ENCODE results near the gene RPN2. TPM values are rescaled to one million over a fixed set of nuclear protein-coding genes. Genes with fewer than 3 reads are reported as not detected.

The RPN2 gene
- total and polyA plus RNA-seq, 2 donors from 2014 or later = 175 to 207 TPM

DNA sequence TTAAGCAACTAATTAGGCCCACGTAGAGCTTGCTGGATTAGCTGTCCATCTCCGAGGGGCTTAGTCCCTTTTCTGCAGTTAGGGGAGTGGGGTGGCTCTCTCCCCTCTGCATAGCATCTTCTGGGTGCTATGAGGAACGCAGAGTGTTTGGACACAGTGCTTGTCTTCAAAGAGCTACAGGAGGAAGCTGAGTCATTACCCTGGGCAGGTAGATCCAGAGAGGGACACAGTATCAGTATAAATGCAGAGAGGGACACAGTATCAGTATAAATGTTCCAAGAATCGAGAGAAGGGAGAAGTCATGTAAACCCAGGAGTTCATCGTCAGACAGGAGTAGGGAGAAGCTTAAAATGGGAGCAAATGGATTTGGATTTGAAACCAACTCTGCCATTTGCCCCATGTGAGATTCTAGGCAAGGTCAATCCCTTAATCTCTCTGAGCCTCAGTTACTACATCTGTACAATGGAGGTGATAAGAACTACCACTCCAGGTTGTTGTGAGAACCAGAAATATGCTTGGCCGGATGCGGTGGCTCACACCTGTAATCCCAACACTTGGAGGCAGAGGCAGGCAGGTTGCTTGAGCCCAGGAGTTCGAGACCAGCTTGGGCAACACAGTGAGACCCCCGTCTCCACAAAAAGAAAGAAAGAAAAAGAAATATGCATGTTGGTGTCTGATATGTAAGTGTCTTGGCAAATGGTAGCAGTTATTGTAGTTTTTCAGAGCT lies 88.0 kb downstream of the RPN2 start:
- Histone ChIP-seq H3K4me3 (ENCODE audit: low read length in 3 of 3) (no peak overlapping the region), H3K36me3 (ENCODE audit: control insufficient read depth in 2 of 3, insufficient read depth in 3 of 3, low read length in 3 of 3) (no peaks in the 10 kb centered on the region), H3K4me1 (ENCODE audit: control insufficient read depth in 2 of 3, insufficient read depth in 2 of 3, low read depth in 1 of 3, low read length in 3 of 3) (no peaks in the 10 kb centered on the region), H3K9ac (ENCODE audit: low read length in 3 of 3) (no peak overlapping the region), H3K27me3 (ENCODE audit: control insufficient read depth, insufficient read depth, low read length) (no peaks in the 10 kb centered on the region), H3K27ac (ENCODE audit: low read depth in 2 of 2, low read length in 2 of 2) (no peak overlapping the region), H3K9me3 (ENCODE audit: control insufficient read depth in 2 of 3, insufficient read depth in 1 of 3, low read length in 3 of 3) (no peaks in the 10 kb centered on the region)
- FAIRE-seq (no peak), DNase-seq (peak in 1 of 5 donors; percentile 29)
- intact Hi-C loops (cut with DNase I) = loop anchor here (5.0 kb wide), 1 partner anchor 265 kb away; no protein-coding TSS in a partner anchor
- TF ChIP-seq, protein P1, sequence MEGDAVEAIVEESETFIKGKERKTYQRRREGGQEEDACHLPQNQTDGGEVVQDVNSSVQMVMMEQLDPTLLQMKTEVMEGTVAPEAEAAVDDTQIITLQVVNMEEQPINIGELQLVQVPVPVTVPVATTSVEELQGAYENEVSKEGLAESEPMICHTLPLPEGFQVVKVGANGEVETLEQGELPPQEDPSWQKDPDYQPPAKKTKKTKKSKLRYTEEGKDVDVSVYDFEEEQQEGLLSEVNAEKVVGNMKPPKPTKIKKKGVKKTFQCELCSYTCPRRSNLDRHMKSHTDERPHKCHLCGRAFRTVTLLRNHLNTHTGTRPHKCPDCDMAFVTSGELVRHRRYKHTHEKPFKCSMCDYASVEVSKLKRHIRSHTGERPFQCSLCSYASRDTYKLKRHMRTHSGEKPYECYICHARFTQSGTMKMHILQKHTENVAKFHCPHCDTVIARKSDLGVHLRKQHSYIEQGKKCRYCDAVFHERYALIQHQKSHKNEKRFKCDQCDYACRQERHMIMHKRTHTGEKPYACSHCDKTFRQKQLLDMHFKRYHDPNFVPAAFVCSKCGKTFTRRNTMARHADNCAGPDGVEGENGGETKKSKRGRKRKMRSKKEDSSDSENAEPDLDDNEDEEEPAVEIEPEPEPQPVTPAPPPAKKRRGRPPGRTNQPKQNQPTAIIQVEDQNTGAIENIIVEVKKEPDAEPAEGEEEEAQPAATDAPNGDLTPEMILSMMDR (IDR thresholded peaks at IDR 0.05; ENCODE audit: borderline replicate concordance, extremely low read depth, insufficient read depth) = no peak

DNA sequence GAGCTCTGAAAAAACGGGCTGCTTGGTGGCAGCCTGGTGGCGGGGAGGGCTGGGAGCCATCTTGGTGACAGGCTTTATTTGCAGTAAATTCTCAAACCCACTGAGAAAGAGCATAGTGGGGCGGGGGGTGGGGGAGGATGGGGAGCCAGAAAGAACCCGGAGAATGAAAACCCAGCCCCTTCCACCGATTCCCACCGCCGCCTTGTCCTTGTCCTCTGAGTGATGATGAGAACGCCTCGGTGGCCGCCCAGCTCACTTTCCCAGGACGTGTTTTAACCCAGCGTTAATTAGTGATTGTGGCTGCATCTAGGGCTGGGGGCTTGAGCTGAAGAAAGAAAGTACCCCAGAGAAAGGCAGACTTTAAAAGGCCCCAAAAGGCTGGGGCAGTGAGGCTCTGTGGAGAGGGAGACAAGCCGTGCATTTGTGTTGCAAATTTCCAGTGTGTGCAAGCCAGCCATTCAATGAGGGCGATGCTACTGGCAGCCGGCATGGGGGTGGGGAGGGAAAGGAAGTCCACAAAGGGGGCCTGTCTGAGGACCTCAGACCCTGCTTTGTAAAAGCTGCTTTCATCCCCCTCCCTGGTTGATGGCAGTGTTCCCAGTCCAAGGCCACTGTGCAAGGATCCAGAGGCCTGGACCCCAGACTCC lies 88.7 kb downstream of the RPN2 start:
- Histone ChIP-seq H3K36me3 (ENCODE audit: control insufficient read depth in 2 of 3, insufficient read depth in 3 of 3, low read length in 3 of 3) (no peaks in the 10 kb centered on the region), H3K9ac (ENCODE audit: low read length in 3 of 3) (no peak overlapping the region), H3K27me3 (ENCODE audit: control insufficient read depth, insufficient read depth, low read length) (no peaks in the 10 kb centered on the region), H3K4me3 (ENCODE audit: low read length in 3 of 3) (no peak overlapping the region), H3K9me3 (ENCODE audit: control insufficient read depth in 2 of 3, insufficient read depth in 1 of 3, low read length in 3 of 3) (no peaks in the 10 kb centered on the region), H3K27ac (ENCODE audit: low read depth in 2 of 2, low read length in 2 of 2) (no peak overlapping the region), H3K4me1 (ENCODE audit: control insufficient read depth in 2 of 3, insufficient read depth in 2 of 3, low read depth in 1 of 3, low read length in 3 of 3) (no peaks in the 10 kb centered on the region)
- TF ChIP-seq, protein P1 (IDR thresholded peaks at IDR 0.05; ENCODE audit: borderline replicate concordance, extremely low read depth, insufficient read depth) = no peak
- DNase-seq (no peak), FAIRE-seq (no peak)
- intact Hi-C loops (cut with DNase I) = loop anchor here (5.0 kb wide), 1 partner anchor 265 kb away; no protein-coding TSS in a partner anchor

DNA sequence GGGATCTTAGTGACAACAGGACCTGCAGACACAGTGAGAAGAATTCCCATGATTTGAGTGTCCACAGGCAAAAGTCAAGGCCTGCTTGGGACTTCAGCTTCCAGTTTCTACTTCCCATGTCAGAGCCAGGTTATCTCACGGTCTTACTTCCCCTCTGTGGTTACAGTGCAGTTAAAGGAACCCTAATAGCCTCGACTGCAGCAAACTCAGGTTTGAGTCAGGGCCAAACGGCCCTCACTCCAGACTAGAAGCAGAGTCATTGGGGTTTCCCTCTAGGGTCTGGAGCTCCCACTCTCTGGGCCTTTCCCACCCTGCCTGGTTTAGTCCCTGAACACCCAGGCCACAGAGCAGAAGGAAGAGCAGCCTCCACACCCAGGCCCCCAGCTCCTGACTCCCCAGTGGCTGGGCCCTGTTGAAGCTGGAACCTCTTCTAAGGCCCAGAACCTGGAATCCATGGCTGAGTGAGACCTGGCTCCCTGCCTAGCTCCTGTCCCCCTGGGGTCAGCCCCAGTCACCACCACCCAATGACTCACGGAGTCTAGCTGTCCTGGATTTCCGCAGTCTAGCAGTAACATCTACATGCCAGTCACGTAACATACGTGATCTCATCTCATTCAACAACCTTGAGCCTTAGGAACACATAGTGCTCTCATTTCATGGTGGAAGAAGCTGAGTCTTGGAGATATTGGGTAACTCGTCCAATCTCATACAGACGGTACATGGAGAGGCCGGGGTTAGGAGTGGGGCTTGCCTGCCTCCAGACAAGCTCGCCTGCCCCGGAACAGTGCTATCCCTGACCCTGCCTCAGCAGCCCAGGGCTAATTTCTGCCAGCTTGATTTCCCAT lies 91.7 kb downstream of the RPN2 start:
- no peak overlapping the region for H3K9ac ChIP-seq (ENCODE audit: low read length in 3 of 3)
- H3K27me3 ChIP-seq (ENCODE audit: control insufficient read depth, insufficient read depth, low read length) = no peaks in the 10 kb centered on the region
- no peak for FAIRE-seq

More for the DNA sequence above, 91.7 kb downstream of the RPN2 start:
- Histone ChIP-seq H3K4me1 (ENCODE audit: control insufficient read depth in 2 of 3, insufficient read depth in 2 of 3, low read depth in 1 of 3, low read length in 3 of 3) (no peaks in the 10 kb centered on the region), H3K27ac (ENCODE audit: low read depth in 2 of 2, low read length in 2 of 2) (no peak overlapping the region), H3K36me3 (ENCODE audit: control insufficient read depth in 2 of 3, insufficient read depth in 3 of 3, low read length in 3 of 3) (no peaks in the 10 kb centered on the region), H3K9me3 (ENCODE audit: control insufficient read depth in 2 of 3, insufficient read depth in 1 of 3, low read length in 3 of 3) (no peaks in the 10 kb centered on the region), H3K4me3 (ENCODE audit: low read length in 3 of 3) (no peak overlapping the region)
- intact Hi-C loops (cut with DNase I) = no loop called here
- TF ChIP-seq, protein P1 (IDR thresholded peaks at IDR 0.05; ENCODE audit: borderline replicate concordance, extremely low read depth, insufficient read depth) = no peak
- peak in 1 of 5 donors; percentile 10 for DNase-seq

Measured in kidney (tissue), 14 donors.